Inflammatory macrophage (primary cell): Measurements from ENCODE around the gene CACNA1C.

Source experiments
- DNase-seq, 2 donors: peaks; one replicate each; pipeline ENCODE4 v3.0.0-alpha.2; 2020 to 2022

CACNA1C gene

GRCh38 chr12:2284321-2284813 lies 231.6 kb downstream of the CACNA1C start:
- DNase-seq, result peak in 1 of 2 donors; percentile 21

DNA sequence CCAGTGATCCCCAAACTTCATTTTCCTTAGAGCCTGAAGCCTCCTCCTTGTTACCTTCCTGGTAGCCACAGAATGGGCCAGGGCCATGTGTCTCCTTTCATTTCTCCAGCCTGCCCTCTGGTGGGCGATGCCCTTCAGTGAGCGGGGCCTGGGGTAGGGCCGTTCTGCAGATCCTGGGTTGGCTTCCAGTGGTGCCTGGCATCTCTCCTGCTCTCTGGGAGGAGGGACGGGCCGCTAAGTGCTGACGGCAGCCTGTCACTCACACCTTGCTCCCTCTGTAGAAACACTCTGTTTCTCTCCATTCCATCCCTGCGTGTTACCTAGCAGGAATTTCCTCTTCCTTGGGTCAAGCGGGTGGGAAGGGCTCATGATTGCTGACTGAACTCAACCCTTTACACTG lies 232.1 kb downstream of the CACNA1C start:
- DNase-seq, result peak; percentile 59 to 62

DNA sequence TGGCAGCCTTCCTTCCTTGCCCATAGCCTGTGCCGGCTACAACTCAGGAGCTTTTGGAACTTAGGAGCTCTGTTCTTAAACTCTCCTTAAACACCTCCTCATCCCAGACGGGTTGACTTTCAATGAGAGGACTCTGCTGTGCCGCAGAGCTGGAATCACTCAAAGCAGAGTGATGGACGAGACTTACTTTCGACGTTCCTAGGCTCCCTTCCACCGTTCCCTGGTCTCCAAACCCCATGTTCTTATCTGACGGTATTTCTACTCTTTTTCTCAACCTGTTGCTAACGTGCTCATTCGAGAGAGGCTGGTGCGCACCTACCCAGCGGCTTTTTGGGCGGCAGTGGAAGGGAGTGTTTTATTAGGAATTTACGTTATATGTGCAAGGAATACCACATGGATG lies 232.7 kb downstream of the CACNA1C start:
- DNase-seq, result no peak

- DNase-seq, result no peak
Observed at GRCh38 chr12:2286047-2286446, 233.3 kb downstream of the CACNA1C start.

- DNase-seq, result no peak
Observed at GRCh38 chr12:2286461-2287131, 233.8 kb downstream of the CACNA1C start.

DNA sequence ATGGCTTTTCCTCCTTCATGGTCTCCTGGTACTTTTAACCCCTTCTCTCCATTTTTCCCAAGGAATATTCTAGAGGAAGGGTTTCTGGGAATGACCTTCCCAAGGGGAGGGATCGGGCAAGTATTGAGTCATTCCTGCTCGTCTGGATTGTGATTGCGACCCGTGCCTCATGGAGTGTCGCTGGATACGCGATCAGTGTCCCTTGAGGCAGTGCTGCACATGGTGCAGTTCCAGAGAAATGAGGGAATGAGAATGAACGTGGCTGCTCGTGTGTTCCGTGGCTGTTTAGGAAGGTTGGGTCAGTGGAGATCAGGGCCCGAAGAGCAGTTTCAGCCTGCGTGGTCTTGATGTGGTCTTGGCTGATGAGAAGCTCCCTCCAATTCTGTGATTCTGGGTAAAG lies 234.4 kb downstream of the CACNA1C start:
- DNase-seq, result no peak

DNA sequence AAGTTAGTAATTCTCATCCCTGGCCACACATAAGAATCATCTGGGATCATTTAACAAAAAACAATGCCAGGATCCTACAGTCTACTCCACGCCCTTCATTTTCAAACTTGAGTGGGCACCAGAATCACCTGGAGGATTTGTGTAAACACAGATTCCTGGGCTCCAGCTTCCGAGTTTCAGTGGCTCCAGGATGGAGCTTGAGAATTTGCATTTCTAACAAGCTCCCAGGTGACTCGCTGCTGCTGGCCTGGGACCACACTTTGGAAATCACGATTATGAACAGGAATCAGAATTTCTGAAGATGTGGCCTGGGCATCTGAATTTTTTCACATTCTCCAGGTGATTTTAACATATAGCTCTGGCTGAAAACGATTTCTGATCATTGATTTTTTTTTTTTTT lies 234.8 kb downstream of the CACNA1C start:
- no peak for DNase-seq

DNA sequence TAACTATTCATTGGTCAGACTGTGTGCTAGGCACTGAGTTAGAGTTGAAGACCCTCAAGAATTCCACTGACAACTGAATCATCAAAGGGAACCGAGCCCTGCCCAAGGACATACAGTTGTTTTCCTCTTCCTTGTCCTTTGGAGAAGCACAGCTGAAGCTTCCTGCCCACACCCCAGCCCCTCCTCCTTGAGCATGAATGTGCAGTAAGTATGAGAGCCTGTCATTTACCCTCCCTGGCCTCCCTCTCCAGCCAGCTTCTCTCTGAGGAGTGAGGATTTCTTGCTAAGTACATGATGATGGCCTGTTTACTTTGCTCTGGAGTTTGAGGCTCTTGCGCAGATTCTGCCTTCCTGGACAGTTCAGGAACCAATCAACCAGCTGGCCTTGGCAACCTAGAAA lies 235.2 kb downstream of the CACNA1C start:
- peak; percentile 62 to 82 for DNase-seq

DNA sequence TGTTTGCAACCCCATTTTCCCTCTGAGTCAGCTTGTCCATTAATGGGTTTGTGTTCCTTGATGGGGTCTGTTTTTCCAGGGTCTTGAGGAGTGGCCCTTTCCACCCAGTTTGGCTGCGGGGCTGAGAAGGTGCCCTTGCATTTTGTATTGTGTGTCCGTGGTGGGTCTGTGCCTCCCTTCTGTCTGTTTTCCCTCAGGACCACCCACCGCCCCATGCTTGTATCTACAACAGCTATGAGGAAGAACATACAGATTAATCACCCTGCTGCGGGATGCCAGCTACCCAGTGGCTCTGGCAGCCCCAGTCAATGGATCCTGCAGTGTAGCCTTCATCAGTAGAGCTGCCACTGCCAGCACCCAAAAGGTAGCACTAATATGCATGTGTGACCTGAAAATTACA lies 235.7 kb downstream of the CACNA1C start:
- no peak for DNase-seq

DNA sequence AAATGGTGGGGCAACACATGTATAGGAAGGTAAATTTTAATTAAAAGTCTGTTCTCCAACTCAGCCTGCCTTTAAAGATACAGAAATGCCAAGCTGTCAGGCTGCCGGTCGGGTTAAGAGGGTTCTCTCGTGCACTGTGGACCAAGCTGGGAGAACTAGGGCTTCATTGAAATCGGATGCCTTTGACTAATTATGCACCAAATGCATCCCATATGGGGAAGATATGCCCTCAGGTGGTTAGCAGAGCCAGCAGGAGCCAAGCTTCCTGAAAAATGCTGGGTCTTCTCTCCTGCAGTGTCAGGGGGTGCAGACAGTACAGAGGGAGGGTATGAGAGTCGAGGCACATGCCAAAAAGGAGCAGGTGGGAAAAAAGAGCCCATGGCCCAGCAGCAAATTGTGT lies 236.1 kb downstream of the CACNA1C start:
- DNase-seq, result no peak

- no peak for DNase-seq
Observed at GRCh38 chr12:2289525-2289924, 236.7 kb downstream of the CACNA1C start.

DNA sequence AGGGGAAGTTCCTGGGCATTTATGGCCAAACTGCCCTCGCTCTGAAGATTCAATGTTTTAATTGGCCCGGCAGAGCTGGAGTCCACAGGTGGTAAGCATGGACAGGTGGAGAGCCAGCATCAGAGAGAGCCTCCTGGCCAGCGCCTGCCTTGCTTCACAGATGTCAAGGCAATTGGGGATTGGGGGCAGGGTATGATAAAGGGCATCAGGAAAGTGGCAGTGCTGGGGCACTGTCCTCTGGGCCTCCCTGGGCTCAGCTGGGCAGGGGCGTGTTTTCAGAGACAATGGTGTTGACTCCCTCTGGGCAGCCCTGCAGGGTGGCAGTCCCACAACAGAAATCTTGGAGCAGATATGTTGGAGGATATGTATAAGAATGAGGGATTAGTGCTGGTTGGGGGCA lies 237.3 kb downstream of the CACNA1C start:
- DNase-seq, result no peak

GRCh38 chr12:2290516-2291065 lies 237.8 kb downstream of the CACNA1C start:
- no peak for DNase-seq

GRCh38 chr12:2291182-2291832 lies 238.5 kb downstream of the CACNA1C start:
- DNase-seq, result peak; percentile 70 to 79

DNA sequence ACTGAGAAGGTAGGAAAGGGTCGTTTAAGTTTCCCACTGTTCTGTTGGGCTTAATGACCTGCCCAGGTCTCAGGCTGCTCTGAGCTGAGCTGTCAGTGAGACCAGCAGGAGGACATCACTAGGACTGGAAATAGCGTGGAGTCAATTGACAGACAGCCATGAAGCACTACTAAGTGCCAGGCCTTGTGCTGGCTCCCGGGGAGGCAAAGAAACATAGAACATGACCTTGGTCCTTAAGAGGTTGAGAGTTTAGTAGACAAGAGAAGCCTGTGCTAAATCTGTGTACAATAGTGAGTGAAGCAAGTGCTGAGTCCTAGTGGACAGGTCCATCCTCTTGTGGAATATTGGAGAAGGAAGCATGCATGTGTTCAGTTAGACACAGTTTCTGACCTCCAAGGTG lies 239.2 kb downstream of the CACNA1C start:
- DNase-seq, result no peak

- DNase-seq, result no peak
Observed at GRCh38 chr12:2292560-2292959, 239.8 kb downstream of the CACNA1C start.

DNA sequence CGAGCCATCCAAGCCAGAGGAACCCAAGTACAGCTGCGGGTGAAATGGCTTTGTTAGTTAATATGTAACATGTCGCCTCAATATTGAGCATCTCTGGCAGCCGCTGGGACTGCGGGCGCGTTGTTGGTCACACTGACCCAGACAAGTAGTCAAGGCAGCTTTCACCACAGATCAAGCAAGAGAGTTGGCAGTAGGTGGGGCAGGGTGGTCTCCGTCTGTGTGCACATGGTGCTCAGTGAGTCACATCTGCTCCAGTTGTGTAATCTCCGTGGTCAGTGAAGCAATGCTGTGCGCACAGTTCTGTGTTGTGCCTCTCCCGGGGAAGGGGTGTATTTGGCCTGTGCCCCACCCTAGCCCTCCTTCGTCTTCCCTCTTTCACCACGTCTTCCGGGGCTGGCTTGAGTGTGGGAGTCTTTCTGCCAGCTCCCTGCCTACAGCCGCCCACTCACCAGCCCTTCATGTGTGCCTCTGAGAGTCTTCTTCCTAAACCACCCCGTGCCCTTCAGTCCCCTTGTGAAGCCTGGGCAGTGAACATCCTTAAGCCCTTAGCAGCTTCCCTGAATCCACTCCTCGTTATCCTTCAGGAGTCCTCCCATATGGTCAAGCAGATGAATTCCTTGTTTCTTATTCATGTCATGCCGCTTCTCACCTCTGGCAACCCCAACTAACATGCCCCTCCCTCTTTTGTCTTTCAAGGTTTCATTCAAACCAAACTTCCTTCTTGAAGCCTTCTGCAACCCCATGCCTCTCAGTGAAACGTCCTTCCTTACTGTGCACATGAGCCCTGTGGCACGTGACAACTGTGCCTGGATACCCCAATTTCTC lies 242.1 kb downstream of the CACNA1C start:
- DNase-seq, result peak; percentile 89 to 95

GRCh38 chr12:2295941-2296461 lies 243.2 kb downstream of the CACNA1C start:
- DNase-seq, result peak; percentile 88

DNA sequence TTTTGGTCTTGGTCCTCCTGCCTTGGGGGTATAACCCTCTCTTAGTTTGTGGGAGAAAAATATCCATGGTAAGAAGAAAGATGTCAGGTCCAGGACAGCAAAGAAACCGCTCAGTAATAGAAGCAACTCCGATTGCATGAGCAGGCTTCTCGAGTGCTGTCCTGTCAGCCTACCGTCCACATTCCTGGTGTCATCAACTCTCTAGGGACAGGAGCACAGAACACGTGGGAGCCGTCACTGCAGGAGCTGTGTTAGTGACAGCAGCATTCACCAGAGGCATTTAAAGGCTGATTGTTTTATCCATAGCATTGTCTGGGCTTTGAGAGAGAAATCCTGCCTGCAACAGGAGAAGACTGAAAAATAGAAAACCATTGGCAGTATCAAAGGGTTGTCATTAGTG lies 244.2 kb downstream of the CACNA1C start:
- no peak for DNase-seq

DNA sequence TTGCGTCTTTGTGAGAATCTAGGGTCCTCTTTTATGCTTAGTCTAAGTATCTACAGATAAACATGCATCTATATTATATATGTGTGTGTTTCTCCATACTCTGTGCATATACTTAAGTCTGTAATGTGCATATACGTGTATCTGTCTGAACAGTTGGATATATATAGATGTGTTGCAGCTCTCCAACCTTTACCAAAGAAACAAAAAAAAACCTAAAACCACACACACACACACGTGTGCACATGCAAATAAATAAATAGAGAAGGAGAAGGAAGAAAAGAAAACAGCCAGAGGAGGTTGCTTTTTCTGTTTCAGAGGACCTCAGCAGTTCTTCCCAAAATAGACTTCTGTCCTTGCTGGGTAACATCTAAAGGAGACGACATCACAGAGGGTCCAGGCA lies 244.9 kb downstream of the CACNA1C start:
- DNase-seq, result no peak

DNA sequence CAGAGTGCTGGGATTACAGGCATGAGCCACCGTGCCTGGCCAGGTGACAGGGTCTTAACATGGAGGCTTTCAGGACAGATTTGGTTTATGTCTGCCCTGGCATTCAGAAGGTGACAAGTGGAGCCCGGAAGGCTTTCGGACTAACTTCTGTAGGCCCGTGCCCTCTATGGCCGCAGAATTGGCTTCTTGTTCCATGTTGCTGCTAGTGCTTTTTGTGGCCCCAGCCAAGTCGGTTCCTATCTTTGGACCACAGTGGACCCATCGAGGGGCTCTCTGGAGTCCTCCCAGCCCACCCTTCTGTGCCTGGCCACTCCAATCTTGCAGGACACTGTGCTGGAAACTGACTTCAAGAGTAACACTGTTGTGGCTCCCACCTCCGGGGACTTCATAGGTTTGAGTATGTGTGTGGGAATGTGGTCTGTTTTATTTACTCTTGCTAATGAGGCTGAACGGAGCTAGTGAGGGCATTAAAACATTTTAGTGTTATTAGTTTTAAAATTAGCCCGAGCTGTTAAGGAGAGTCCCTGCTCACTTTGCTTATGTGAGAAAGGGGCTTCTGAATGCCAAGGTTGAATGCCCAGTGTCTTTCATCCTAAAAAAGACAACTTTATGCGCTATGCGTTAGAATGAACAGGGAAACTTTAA lies 245.9 kb downstream of the CACNA1C start:
- no peak for DNase-seq

DNA sequence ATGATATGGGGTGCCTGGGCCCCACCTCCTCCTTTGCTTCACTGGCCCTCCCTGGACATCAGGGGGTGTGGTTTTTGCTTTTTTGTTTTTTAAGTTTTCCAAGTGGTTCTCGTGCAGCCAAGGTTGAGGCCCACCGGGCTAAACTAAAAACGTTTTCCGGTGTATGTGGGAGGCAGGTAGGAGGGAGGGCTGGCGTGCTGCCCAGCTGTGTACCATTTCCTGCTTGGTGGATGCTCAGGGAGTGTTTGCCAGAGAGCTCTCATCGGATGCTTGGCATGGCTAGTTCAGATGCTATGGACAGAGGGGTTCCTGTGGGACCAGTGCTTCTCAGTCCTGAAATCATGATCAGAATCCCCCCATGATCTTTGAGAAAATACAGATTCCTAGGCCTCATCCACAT lies 246.4 kb downstream of the CACNA1C start:
- DNase-seq, result no peak
